Left ventricle myocardium inferior (tissue), 1 donor: ENCODE measurements around the gene PODNL1. TPM values are rescaled to one million over a fixed set of nuclear protein-coding genes. Genes with fewer than 3 reads are reported as not detected.
"Not testable (repeated sequence)": the region's sequence is repeated elsewhere in the genome, so short reads cannot be mapped to it uniquely, and the experiment has no call there.

ENCODE experiments used
- DNase-seq: peaks from one replicate; pipeline ENCODE4 v3.0.0-alpha.2; 2020
- H3K27ac ChIP-seq: fragments of 200-600 bp; replicated peaks from 2 replicates; pipeline ENCODE4 v1.8.0; 2021
- H3K27me3 ChIP-seq: fragments of 200-600 bp; 2 replicates; pipeline ENCODE4 v1.8.0; 2021; ENCODE audit warnings: low read depth
- H3K36me3 ChIP-seq: fragments of 200-600 bp; 2 replicates; pipeline ENCODE4 v1.8.0; 2021
- H3K4me1 ChIP-seq: fragments of 200-600 bp; 2 replicates; pipeline ENCODE4 v1.8.0; 2021
- H3K4me3 ChIP-seq: fragments of 200-600 bp; 2 replicates; pipeline ENCODE4 v1.8.0; 2021; ENCODE audit warnings: mild to moderate bottlenecking, moderate library complexity
- H3K9me3 ChIP-seq: fragments of 200-600 bp; replicated peaks from 2 replicates; pipeline ENCODE4 v1.8.0; 2021
- intact Hi-C: fragments of 100-400 bp; cut with micrococcal nuclease; formaldehyde crosslinking; loops from one replicate; pipeline ENCODE4 v1.11.0; 2022
- total RNA-seq: library from RNA; stranded (reverse); fragmentation: NEBNext Ultra II Directional; extraction: Animal tissue kit (Norgen Biotek cat#: 25700); gene quantifications from one replicate; pipeline ENCODE4 v1.2.1, GENCODE V29; 2021
- TF ChIP-seq, protein P1 (sequence below): fragments of 200-600 bp; IDR thresholded peaks from 2 replicates; pipeline ENCODE4 v1.8.0; 2021; ENCODE audit warnings: antibody characterized with exemption, mild to moderate bottlenecking, borderline replicate concordance
- donor health status: DM: no; HTN: yes; CAD: no; lungs with severe emphysema.

The PODNL1 gene
- total RNA-seq, 1 donor from 2014 or later = 1.9 TPM

DNA sequence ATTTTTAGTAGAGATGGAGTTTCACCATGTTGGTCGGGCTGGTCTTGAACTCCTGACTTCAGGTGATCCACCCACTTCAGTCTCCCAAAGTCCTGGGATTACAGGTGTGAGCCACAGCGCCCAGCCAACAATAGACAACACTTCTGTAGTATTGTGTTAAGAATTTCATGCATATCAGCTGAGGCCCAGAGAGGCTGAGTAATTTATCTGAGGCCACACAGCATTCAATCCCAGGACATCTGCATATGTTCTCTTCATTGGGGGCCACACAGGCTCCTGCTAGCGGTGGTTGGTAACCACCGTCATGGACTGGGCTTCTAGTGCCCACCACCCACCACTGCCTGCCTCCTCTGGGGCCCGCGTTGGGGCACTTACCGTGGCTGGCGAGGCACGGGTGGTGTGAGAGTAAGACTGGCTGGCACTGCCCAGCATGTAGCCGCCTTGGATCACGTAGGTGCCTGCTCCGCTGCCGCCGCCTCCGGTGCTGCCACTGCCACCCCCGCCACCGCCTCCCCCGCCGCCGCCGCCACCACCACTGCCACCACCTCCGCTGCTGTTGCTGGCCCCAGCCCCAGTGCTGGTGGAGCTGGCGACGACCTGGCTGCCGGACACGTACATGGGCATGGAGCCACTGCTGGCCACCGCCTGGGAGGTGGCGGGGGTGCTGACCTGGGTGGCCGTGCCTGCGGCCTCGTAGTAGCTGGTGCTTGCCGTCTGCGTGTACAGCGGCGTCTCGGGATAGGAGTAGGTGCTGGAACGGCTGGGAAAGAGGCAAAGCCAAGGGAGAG is 34.3 kb upstream of the PODNL1 start:
- TF ChIP-seq, protein P1, sequence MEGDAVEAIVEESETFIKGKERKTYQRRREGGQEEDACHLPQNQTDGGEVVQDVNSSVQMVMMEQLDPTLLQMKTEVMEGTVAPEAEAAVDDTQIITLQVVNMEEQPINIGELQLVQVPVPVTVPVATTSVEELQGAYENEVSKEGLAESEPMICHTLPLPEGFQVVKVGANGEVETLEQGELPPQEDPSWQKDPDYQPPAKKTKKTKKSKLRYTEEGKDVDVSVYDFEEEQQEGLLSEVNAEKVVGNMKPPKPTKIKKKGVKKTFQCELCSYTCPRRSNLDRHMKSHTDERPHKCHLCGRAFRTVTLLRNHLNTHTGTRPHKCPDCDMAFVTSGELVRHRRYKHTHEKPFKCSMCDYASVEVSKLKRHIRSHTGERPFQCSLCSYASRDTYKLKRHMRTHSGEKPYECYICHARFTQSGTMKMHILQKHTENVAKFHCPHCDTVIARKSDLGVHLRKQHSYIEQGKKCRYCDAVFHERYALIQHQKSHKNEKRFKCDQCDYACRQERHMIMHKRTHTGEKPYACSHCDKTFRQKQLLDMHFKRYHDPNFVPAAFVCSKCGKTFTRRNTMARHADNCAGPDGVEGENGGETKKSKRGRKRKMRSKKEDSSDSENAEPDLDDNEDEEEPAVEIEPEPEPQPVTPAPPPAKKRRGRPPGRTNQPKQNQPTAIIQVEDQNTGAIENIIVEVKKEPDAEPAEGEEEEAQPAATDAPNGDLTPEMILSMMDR = no peak
- Histone ChIP-seq H3K27ac (no peak overlapping the region), H3K9me3 (no peaks in the 10 kb centered on the region), H3K4me1 (peaks cover 25% of the 10 kb centered on the region), H3K36me3 (peaks cover 61% of the 10 kb centered on the region), H3K27me3 (no peaks in the 10 kb centered on the region), H3K4me3 (no peak overlapping the region)
- no peak for DNase-seq
- intact Hi-C loops = no loop called here

DNA sequence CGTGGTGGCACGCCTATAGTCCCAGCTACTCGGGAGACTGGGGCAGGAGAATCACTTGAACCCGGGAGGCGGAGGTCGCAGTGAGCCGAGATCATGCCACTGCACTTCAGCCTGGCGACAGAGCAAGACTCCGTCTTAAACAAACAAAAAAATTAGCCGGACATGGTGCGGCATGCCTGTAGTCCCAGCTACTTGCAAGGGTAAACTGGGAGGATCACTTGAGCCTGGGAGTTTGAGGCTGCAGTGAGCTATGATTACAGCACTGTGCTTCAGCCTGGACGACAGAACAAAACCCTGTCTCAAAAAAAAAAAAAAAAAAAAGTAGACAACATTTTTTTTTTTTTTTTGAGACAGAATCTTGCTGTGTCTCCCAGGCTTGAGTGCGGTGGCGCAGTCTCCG is 33.7 kb upstream of the PODNL1 start:
- Histone ChIP-seq H3K4me1 (peaks cover 18% of the 10 kb centered on the region), H3K36me3 (peaks cover 68% of the 10 kb centered on the region)
- intact Hi-C loops, H3K27me3 ChIP-seq, DNase-seq, H3K9me3 ChIP-seq, H3K4me3 ChIP-seq, H3K27ac ChIP-seq: not testable (repeated sequence)

DNA sequence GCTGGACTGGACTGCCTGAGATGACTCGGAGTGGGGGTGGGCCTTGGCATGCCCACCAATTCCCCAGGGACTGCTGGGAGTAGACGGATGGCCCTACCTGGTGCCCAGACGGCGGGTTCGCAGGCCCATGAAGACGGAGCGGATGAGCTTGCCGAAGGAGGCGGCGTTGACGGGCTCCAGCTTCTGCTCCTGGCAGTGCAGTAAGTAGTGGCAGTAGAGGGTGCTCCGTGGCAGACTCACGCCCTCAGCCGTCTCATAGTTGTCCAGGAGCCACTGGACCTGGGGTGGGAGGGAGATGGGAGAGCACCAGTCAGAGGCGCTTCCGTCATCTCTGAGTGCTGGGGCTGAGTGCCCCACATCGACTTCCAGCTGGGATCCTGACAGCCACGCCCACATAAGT is 31.7 kb upstream of the PODNL1 start:
- TF ChIP-seq, protein P1 = no peak
- intact Hi-C loops = no loop called here
- Histone ChIP-seq H3K36me3 (peaks cover 87% of the 10 kb centered on the region), H3K9me3 (no peaks in the 10 kb centered on the region), H3K27me3 (no peaks in the 10 kb centered on the region), H3K4me1 (peaks cover 1% of the 10 kb centered on the region), H3K4me3 (no peak overlapping the region), H3K27ac (no peak overlapping the region)
- no peak for DNase-seq

DNA sequence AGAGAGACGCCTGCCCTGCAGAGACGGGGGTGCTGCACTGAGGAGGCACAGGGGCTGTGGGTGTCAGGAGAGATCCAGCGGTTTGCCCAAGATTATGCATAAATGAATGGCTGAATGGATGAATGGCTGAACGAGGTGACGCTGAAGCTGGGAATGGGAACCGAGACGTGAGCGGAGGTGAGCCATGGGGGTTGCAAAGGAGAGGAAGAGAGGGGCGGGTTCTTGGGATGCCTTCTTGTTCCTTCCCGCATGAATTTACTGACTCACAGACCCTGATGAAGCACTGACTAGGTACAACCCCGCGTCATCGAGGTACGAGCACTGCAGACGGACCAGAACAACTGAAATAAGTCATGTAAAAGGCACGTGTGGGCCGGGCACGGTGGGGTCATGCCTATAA is 30.8 kb upstream of the PODNL1 start:
- no peaks in the 10 kb centered on the region for H3K4me1 ChIP-seq
- peaks cover 94% of the 10 kb centered on the region for H3K36me3 ChIP-seq
- TF ChIP-seq, protein P1 = no peak
- intact Hi-C loops = no loop called here
- H3K27me3 ChIP-seq = no peaks in the 10 kb centered on the region
- DNase-seq = no peak
- H3K9me3 ChIP-seq = no peaks in the 10 kb centered on the region
- no peak overlapping the region for H3K27ac ChIP-seq
- H3K4me3 ChIP-seq = no peak overlapping the region

DNA sequence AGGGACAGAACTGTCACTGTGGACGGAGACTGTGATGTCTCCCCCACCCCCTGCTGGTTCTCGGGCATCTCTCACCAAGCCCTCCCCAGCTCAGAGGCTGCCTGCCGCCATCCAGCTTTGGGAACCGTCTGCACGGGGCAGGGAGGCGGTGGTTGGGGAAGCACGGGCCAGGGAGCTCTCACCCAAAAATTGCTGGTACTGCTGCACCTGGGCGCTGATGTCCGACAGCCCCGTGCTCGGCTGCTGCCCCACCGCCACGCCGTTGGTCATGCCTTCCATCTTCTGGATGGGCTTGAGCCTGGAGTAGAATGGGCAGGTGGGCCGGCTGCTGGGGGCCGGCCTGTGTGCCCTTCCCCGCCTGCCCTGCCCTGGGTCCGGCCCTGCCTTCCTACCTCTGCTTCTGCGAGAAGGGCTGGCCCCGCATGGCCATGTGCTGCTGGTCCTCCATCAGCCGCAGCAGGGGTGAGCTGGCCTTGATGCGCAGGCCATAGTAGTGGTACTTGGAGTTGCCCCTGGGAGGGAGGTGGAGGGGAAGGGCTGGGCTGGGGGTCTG is 30.2 kb upstream of the PODNL1 start:
- Histone ChIP-seq H3K4me3 (no peak overlapping the region), H3K27me3 (no peaks in the 10 kb centered on the region), H3K4me1 (no peaks in the 10 kb centered on the region), H3K36me3 (peaks cover 96% of the 10 kb centered on the region), H3K9me3 (no peaks in the 10 kb centered on the region), H3K27ac (no peak overlapping the region)
- TF ChIP-seq, protein P1 = no peak
- intact Hi-C loops = no loop called here
- DNase-seq = no peak

DNA sequence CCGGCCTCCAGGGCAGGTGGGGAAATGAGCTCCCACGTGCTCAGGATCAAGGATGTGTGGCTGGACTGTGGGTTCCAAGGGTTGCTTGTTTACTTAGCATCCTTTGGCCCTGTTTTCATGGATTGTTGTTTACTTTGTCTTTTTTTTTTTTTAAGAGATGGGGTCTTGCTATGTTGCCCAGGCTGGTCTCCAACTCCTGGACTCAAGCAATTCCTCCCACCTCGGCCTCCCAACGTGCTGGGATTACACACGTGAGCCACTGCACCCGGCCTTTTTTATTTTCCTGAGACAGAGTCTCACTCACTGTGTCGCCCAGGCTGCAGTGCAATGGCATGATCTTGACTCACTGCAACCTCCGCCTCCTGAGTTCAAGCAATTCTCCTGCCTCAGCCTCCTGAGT is 29.0 kb upstream of the PODNL1 start:
- intact Hi-C loops, H3K9me3 ChIP-seq: not testable (repeated sequence)
- peaks cover 96% of the 10 kb centered on the region for H3K36me3 ChIP-seq

More for the DNA sequence above, 29.0 kb upstream of the PODNL1 start:
- DNase-seq, H3K4me3 ChIP-seq, H3K4me1 ChIP-seq, H3K27ac ChIP-seq, H3K27me3 ChIP-seq: not testable (repeated sequence)
